ENCODE results near the gene NFATC1.

DNA sequence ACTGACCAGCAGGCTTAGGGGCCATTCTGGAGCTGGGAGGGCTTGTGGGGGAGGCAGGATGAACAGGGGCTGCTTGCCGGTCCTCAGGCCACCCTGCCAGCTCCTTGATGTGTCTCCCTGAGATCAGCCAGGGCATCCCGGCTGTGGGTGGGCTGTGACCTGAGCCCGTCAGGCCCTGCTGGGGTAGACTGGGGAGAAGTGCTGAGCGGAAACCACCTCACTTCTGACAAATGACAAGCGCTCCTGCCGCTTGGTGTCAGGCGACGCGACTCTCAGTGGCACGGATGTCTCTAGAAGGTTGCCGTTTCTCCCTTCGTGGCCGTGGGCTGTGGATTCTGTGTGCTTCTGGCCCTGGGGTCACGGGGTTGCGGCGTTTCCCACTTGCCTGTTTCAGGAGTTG is 45.7 kb downstream of the NFATC1 start:
- no peak for TF ChIP-seq POLR2AphosphoS5 (IDR thresholded peaks at IDR 0.05; ENCODE audit: low read depth, low read length)
- TF ChIP-seq TAF1 (IDR thresholded peaks at IDR 0.05; ENCODE audit: borderline replicate concordance, insufficient read depth, low read length): no peak
- TF ChIP-seq, protein P1, sequence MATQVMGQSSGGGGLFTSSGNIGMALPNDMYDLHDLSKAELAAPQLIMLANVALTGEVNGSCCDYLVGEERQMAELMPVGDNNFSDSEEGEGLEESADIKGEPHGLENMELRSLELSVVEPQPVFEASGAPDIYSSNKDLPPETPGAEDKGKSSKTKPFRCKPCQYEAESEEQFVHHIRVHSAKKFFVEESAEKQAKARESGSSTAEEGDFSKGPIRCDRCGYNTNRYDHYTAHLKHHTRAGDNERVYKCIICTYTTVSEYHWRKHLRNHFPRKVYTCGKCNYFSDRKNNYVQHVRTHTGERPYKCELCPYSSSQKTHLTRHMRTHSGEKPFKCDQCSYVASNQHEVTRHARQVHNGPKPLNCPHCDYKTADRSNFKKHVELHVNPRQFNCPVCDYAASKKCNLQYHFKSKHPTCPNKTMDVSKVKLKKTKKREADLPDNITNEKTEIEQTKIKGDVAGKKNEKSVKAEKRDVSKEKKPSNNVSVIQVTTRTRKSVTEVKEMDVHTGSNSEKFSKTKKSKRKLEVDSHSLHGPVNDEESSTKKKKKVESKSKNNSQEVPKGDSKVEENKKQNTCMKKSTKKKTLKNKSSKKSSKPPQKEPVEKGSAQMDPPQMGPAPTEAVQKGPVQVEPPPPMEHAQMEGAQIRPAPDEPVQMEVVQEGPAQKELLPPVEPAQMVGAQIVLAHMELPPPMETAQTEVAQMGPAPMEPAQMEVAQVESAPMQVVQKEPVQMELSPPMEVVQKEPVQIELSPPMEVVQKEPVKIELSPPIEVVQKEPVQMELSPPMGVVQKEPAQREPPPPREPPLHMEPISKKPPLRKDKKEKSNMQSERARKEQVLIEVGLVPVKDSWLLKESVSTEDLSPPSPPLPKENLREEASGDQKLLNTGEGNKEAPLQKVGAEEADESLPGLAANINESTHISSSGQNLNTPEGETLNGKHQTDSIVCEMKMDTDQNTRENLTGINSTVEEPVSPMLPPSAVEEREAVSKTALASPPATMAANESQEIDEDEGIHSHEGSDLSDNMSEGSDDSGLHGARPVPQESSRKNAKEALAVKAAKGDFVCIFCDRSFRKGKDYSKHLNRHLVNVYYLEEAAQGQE (IDR thresholded peaks at IDR 0.05; ENCODE audit: insufficient read depth in 1 of 2, low read depth in 2 of 2, low read length in 2 of 2): no peak
- TF ChIP-seq FOXP2 (optimal IDR thresholded peaks at IDR 0.05; ENCODE audit: borderline replicate concordance, extremely low read depth, extremely low read length, insufficient read depth): no peak
